B cell (primary cell): ENCODE results near the gene LRRC4C.

Experiments used
- CTCF ChIP-seq: fragments of 200-600 bp; IDR thresholded peaks from one replicate; pipeline ENCODE4 v1.8.0; 2022; ENCODE audit warnings: antibody characterized with exemption, mild to moderate bottlenecking
- EZH2 ChIP-seq: IDR thresholded peaks from 2 replicates; pipeline ENCODE4 v1.6.1; 2012; ENCODE audit warnings: borderline replicate concordance, low read depth, mild to moderate bottlenecking, moderate library complexity, low read length; ENCODE audit not compliant: insufficient read depth, poor library complexity, severe bottlenecking

GRCh38 chr11:41403458-41403857 is 56.0 kb downstream of the LRRC4C start:
- TF ChIP-seq EZH2, result no peak
- TF ChIP-seq CTCF, result no peak
